Central memory CD4-positive, alpha-beta T cell (primary cell): ENCODE data around the gene GPX4.

Source experiments
- DNase-seq: peaks from one replicate; pipeline ENCODE4 v3.0.0; 2022

GPX4 gene

GRCh38 chr19:1151917-1152587 lies 48.3 kb downstream of the GPX4 start:
- no peak for DNase-seq

- DNase-seq: no peak
These were observed 50.3 kb downstream of the GPX4 start for GRCh38 chr19:1153891-1154730.

DNA sequence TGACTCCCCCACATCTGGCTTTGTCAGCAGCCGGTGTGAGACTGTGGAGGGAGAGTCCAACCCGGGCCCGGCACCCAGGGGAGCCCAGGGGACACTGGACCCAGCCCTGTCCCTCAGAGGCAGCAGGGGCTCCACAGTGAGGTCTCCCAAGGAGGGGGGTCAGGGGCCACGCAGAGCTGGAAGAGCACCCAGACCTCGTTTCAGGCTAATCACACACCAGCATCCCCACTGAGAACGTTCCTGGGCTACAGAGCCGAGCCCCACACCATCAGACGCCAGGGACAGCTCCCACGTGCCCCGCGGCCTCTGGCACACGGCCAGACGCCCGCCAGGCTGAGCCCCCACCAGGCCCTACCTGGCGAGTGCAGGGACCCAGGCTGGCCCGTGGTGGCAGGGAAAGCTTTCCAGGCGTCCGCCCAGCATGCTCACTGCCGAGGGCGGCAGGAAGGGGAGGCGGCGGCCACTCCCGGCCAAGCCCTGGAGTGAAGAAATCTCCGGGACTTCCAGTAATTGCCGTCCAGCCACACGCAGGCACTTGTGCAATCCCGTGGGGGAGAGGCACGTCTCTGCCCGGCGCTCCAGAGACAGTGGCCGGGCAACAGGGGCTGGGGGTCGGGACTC lies 51.0 kb downstream of the GPX4 start:
- no peak for DNase-seq

- DNase-seq: no peak
These were observed 51.8 kb downstream of the GPX4 start for GRCh38 chr19:1155352-1156304.
